Inflammatory macrophage treated with lipopolysaccharide for 4 hours (primary cell): Measurements from ENCODE around the gene CAPN11.
A peak's percentile ranks its signal among the peaks of the same experiment; 100 is the strongest.
"Not testable (repeated sequence)": the region's sequence is repeated elsewhere in the genome, so short reads cannot be mapped to it uniquely, and the experiment has no call there.

Experiments
- DNase-seq: peaks from one replicate; pipeline ENCODE4 v3.0.0-alpha.2; 2020

Gene CAPN11

DNA sequence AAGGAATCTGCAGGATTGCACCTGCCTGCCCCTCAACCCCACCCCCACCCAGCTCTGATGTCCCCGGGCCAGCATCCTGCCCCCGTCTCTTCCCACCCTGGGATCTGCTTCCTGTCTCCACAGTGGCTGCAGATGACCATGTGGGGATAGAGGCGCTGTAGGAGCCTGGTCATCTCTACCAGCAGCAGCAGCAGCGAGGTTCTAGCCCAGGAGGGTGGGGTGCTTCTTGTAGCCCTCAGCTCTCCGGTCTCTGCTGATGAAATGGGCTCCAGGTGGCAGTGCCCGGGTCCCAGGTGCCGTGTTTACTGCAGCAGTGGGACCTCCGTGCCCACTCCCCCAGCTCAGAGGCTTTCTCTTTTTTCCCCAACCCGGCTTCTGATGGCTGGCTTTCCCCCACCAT, 25.2 kb downstream of the CAPN11 start:
- no peak for DNase-seq

DNA sequence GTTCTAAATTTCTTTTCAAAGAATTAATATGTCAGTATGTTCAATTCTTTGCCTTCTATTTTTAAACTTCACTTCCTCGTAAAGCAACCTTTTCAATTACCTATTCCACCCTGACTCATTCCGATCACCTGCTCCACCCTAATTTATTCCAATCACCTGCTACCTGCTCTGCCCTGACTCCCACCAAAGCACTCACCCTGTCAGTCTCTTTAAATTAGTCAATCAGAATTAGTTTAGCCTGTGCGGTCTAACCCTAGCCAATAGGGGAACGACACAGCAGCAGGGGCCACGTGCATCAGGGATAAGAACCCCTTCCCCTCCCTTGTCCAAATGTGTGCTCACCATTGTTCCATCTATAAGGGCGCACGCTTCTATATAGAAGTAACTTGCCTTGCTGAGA, 26.7 kb downstream of the CAPN11 start:
- not testable (repeated sequence) for DNase-seq

DNA sequence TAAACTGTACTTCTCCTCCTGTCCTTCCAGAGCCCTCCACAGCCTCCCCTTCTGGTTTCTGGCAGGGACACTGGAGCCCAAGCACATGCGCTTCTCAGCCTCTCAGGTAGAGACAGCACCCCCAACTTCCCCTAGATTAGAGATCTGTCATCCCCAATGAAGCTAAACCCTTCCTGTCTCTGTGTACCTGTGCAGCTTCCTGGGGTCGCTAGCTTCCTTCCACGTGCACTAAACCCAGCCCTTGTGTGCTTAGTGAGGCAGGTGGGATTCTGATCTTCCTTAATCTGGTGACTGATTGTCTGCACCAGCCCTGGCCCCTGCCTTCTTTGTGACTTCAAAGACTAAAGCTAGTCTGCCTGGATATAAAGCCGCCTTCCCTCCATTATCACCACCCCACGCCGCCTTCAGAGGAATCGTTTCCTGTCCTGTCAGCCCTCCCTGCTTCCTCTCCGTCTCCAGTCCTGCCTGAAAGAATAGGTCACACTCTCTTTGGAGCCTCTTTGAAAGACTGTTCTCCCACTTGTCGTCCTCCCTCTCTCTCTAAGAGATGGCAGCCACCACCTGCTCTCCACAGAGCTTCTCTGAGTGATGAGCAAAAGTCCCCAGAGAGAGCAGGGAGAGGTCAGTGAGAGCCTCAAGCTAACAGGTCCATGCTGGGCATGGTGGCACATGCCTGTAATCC, 27.5 kb downstream of the CAPN11 start:
- DNase-seq = no peak

DNA sequence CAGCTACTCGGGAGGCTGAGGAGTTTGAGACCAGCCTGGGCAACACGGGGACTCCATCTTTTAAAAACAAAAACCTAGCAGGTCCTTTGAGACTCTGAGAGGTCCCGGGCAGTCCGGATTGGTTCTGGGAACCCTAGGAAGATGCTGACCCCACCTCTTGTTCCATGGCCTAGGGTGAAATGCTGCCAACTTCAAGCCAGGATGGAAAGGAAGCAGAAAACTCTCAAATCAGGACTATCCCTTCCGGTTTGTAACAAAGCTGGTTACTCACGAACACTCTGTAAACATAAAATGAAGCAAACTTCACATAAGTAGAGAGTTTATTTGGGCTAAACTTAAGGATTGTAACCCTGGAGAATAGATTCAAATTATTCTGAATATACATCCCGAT, 28.0 kb downstream of the CAPN11 start:
- no peak for DNase-seq

DNA sequence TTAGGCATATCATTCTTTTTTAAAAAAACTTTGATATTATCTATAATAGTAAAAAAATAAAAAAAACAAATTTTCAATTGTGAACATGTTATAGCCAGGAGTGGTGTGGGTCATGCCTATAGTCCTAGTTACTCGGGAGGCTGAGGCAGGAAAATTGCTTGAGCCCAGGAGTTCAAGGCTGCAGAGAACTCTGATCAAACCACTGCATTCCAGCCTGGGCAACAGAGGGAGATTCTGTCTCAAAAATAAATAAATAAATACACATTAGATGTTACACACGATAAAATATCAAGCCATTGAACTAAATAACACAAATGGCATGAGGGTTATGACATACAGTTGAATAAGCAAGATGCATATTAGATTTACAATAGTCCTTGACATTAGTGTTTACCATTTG, 30.2 kb downstream of the CAPN11 start:
- no peak for DNase-seq

DNA sequence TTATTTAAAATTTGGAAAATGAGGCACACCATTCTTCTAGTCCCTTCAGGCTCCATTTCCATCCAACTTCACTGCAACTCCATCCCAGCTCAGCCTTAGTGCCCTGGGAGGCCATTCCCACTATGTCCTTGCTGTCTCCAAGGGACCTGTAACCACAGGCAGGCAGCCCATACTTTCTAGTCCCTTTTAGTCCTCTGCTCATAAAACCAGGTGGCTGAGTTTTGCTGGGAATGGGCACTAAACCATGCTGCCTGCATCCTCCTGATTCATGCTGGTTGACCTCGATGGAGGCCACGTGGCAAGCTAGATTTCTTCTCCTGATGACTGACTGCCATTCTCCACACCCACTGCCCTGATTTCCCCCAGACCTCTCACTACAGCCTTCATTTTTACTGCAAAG, 30.6 kb downstream of the CAPN11 start:
- no peak for DNase-seq

DNA sequence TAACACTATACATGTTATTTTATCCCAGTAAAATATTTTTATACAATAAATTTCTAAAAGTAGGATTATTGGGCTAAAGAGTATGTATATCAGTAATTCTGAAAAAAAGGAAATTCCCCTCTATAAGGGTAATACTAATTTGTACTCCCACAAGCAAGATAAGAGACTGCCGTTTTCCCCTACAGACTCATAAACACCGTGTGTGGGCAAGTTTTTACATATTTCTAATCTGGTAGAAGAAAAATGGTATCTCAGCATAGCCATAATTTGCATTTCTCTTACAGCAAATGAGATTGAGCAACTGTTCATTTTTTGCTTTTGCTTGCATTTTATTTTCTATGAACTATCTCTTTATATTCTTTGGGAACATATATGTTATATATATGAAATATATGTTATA, 32.1 kb downstream of the CAPN11 start:
- peak; percentile 60 for DNase-seq

DNA sequence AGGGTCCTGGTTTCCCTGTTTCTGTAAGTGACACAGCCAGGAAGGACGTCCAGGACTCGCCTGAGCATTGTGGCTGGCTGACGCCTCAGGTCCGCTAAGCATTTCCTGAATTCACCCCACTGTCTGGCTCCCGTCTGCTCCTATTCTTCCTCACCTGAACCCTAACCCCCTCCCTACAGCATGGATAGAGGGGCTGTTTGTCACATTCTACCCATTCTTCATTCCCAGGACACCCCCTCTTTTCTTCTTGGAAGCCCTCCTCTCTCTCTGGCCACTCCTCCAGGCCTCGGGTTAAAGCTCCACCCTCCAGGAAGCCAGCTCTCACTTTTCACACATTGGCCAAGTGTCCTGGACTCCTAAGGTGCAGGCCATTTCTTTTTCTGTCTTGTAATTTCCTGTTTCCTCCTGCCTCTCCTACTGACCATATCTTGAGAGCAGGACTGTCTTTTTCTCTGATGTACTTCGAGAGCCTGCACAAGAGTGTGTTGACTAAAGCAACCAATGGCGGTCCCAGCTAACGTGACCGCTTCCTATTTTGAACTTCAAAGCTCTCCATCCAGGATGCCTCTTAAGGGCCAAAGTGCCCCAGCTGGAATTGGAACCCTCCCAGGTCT, 33.9 kb downstream of the CAPN11 start:
- DNase-seq = no peak

DNA sequence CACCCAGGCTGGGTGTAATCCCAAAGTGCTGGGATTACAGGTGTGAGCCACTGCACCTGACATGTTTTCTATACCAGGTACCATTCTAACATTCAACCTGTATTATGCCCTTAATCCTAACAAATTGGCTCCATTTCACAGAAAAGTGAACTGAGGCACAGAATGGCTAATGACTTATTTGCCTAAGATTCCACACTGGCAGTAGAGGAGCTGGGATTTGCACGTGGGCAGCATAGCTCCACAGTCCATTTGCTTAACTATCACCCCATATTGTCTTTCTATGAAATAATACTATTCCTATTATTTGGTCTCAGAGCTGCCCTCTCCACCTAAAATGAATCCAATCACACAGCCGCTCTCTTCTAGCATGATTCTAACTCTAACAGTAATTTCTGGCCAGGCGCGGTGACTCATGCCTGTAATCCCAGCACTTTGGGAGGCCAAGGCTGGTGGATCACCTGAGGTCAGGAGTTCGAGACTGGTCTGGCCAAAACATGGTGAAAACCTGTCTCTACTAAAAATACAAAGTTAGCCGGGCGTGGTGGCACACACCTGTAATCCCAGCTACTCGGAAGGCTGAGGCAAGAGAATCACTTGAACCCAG, 34.8 kb downstream of the CAPN11 start:
- no peak for DNase-seq

DNA sequence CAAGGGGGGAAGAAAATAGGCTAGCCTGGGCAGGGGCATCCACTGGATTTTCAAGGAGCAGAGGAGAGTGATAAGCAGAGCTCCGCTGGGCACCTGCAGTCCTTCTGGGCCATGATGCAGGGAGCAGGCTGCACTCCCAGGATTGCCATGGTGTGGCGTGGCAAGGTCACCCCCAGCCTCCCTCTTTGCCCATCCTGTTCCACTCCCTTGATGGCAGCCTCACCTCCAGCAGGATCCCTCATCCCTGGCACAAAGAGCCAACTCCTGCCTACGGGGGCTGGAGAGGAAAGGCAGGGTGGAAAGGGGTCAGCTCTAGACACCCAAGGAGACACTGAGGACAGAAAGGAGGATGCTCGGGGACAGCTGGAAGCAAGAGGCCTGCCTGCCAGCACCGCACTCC, 35.7 kb downstream of the CAPN11 start:
- DNase-seq = no peak

DNA sequence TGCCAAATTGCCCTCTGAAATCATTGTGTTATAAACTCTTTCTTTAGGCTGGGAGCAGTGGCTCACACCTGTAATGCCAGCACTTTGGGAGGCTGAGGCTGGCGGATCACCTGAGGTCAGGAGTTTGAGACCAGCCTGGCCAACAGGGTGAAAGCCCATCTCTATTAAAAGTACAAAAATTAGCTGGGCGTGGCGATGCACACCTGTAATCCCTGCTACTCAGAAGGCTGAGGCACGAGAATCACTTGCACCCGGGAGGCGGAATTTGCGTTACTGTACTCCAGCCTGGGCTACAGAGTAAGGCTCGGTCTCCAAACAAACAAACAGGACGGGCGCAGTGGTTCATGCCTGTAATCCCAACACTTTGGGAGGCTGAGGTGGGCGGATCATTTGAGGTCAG, 37.7 kb downstream of the CAPN11 start:
- DNase-seq = not testable (repeated sequence)

DNA sequence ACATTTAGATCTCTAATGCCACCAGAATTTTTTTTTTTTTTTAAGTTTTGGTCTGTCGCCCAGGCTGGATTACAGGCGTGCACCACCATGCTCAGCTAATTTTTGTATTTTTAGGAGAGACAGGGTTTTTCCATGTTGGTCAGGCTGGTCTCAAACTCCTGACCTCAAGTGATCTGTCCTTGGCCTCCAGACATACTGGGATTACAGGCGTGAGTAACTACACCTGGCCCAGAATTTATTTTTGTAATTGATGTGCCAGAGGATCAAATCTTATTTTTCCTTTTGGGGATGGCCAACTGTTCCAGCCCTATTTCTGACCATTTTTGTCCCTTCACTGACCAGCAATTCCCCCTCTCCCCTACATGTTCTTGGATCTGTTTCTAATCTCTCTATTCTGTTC, 40.1 kb downstream of the CAPN11 start:
- no peak for DNase-seq

DNA sequence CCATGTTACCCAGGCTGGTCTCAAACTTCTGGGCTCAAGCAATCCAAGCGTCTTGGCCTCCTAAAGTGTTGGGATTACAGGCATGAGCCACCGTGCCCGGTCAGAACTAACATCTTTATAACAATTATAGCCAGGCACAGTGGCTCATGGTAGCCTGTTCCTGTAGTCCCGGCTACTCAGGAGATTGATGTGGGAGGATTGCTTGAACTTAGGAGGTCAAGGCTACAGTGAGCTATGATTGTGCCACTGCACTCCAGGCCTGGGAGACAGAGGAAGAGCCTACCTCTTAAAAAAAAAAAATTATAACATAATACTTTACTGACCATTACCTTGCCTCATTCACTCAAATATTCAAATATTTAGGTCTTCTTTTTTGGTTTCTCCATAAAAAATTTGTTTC, 41.3 kb downstream of the CAPN11 start:
- no peak for DNase-seq

DNA sequence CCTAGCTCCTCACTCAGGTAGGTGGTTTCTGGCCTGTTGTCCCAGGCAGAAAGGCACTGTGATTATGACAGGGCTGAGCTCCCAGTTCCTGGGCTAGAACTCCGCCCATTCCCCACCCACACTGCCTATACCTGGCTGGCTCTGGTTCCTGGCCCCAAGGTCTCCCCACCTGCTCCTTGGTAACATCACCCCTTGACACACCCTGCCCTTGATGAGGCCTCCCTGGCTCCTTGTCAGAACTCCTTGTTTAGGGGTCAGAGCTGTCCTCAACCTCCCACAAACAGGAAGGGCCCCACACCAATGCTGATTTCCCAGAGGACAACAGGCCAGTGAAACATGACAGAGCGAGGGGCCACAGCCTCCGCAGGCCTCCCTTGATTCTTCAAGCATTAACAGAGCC, 42.6 kb downstream of the CAPN11 start:
- no peak for DNase-seq

DNA sequence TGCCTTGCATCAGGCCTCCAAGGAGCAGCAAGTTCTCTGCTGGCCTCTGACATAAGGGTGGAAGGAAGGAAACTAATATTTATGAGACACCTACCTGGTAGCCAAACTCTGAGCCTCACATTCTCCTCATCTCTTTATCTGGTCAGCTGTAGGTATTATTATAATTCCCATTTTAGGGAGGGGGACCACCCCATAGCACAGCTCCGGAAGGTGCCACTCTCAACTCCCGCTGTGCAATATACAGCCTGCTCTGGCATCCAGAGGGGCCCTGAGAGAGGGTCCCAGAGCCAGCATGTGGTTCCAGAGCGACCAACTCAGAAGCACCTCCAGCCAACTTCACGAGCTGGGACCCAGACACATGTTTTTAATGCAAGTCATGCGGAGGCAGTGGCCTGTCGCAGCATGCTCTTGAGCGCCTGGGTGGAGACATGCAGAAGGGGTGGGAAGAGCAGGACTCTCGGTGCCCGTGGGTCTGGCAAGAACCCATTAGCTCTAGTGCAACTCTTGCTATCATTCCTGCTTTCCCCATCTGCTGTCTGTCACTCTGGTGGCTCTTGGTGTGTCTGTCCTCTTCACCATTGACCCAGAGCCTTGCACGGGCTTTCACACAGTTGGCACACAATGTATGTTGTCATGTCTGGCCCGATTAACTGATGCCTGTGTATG, 43.2 kb downstream of the CAPN11 start:
- DNase-seq = no peak

DNA sequence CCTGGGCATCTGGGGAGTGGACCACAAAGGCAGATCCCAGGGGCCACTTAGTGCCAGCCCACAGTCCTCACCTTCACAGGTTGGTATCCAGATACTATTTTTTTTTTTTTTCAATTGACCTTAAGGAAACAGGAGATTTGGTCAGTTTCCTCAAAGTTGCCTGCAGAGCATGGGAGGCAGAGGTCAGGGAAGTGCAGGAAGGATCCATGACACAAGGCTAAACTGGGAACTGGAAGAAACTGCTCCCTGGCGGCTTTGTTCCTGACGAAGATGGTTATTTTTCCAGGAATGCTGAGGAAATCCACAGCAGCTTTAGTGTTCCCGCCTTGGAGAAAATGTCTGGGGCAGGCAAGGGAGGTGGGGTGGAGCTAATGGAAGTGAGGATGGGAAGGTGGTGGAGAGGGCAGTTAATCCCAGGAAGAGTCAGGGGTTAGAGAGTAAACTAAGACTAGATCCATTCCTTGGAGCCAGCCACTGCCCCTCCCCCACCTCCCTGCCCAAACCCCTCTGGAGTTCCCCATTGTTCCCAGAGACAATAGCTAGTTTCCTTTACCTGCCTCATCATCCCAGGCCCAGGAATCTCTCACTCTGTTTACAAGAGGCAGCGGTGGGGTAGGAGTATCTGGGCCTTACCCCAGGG, 43.8 kb downstream of the CAPN11 start:
- no peak for DNase-seq

DNA sequence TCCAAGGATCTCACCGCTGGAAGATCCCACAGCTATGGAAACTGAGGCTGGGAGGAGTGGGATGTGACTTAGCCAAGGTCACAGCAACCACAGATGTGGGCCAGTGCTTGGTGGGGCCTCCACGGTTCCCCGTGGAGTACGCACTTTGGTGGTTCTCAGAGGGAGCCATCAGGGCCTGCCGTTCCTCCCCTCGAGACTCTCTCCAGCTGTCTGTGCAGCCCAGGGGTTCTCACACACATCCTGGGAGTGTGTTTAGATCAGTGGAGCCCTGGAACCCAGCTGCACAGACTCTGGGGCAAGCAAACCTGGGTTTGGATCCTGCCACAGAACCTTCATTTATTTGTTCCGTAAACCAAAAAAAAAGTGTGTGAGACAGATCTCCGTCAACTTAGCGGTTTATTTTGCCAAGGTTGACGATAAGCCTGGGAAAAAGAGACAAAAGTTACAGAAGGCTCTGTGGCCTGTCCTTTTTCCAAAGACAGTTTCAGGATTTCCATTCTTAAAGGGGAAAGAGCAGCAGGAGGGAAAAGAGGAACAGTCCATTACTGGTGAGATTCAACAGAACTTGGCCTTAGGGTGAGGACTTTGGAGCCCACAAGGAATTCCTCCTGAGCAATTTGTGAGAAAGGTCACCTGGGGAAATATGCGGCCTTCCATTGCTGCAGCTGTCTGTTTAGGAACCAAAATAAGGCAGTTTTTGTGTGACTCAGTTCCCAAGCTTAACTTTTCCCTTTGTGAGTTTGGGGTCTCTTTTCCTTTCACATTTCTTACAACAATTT, 44.5 kb downstream of the CAPN11 start:
- DNase-seq = no peak

DNA sequence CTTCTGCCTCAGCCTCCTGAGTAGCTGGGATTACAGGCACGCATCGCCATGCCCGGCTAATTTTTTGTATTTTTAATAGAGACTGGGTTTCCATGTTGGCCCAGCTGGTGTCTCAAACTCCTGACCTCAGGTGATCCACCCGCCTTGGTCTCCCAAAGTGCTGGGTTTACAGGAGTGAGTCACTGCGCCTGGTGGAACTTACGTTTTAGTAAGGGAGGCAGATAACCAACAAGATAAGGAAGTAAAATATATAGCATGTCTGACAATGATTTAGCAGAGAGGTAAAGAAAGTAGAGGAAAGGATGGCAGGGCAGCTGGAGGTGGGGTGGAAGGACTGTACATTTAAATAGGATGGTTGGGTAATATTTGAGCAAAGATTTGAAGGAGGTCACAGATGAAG, 45.3 kb downstream of the CAPN11 start:
- DNase-seq = no peak

DNA sequence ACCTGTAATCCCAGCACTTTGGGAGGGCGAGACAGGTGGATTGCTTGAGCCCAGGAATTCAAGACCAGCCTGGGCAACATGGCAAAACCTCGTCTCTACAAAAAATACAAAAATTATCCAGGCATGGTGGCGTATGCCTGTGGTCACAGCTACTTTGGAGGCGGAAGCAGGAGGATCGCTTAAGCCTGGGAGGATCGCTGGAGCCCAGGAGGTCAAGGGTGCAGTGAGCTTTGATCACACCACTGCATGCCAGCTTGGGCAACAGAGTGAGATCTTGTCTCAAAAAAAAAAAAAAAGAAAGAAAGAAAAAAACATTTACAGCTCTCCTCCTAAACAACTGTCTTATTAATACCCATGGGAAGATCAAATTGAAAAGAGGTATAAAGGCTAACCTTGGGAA, 49.3 kb downstream of the CAPN11 start:
- DNase-seq = no peak

DNA sequence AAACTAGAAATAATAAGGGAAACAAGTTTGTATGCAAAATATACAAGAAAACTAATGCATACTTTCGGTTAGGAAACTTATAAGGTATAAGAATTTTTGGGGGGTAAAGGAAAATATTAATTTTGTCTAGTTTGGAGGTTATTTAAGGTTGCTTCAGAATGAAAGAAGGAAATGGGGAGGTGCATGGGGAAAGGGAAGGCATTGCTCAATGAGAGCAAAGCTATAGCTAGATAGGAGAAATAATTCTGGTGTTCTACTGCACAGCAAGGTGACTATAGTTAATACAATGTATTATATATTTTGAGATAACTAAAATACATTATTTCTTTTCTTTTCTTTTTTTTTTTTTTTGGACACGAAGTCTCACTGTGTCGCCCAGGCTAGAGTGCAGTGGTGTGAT, 52.7 kb downstream of the CAPN11 start:
- no peak for DNase-seq

DNA sequence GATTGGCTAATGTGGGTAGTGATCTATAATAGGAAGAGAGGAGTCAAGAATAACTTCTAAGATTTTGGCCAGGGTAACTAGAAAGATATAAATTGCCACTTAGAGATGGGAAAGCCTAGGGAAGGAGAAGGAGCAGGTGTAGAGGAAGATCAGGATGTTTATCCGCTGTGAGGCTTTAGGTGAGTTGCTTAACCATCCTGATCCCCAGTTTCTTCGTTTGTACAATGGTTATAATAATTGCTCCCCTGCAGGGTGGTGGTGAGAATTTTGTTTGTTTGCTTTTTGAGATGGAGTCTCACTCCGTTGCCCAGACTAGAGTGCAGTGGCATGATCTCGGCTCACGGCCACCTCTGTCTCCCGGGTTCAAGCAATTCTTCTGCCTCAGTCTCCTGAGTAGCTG, 55.7 kb downstream of the CAPN11 start:
- no peak for DNase-seq

DNA sequence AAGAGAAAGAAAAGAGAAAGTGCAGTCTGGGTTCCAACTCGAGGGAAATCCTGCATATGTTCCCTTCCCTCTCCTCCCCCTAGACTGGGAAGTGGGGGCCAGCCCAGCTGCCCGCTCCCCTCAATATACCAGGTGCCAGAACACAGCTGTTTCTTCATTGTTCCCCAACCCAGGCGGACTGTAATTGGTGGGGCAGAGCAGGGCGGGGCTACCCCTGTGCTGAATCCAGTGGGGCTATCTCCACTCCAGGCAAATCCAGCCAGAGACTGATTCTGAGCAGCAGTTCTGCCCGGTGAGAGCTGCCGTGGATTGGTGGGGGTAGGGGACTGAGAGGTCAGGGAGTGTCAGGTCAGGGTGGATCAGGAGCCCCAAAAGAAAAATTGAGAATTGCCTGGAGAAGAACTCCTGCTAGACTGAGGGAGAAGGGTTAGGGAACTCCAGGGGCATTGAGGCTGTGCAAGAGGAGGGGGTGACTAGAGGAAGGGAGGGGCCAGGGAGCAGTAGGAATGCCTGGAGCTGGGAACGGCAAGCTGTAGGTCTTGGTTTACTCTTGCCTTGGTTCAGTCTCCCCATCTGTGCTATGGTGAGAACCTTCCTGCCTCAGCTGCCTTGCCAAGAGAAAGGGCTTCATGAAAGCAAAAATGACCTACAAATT, 58.2 kb downstream of the CAPN11 start, which contains the start of gene MYMX:
TSS of gene MYMX (plus strand) at position 250 of the 655 bp plus-strand sequence. CDS start 546 bp downstream, outside the sequence.
- no peak for DNase-seq
